HL-60 (cell line): Measurements from ENCODE around the gene OXNAD1.

Source experiments
- DNase-seq, 2 experiments: peaks; one replicate each; pipeline ENCODE4 v3.0.0-alpha.2; 2010 to 2020; ENCODE audit warnings: low read depth in 1 of 2, low spot score in 1 of 2
- H3K27ac ChIP-seq: fragments of 250-450 bp; sonication (Bioruptor Pico); replicated peaks from 2 replicates; pipeline ENCODE4 v1.5.1; 2020; ENCODE audit warnings: mild to moderate bottlenecking, moderate library complexity
- H3K27me3 ChIP-seq: fragments of 250-450 bp; sonication (Bioruptor Pico); 2 replicates; pipeline ENCODE4 v1.5.1; 2021; ENCODE audit warnings: mild to moderate bottlenecking, moderate library complexity; ENCODE audit not compliant: insufficient read depth, poor library complexity, severe bottlenecking
- H3K4me3 ChIP-seq: replicated peaks from 2 replicates; pipeline ENCODE4 v1.5.1; 2011; ENCODE audit warnings: mild to moderate bottlenecking, control low read depth, low read length; ENCODE audit not compliant: insufficient read depth
- CTCF ChIP-seq: IDR thresholded peaks from one replicate; pipeline ENCODE4 v1.5.1; 2011; ENCODE audit warnings: low read length, control low read depth, inconsistent platforms; ENCODE audit not compliant: insufficient read depth
- GABPA ChIP-seq: IDR thresholded peaks from 2 replicates; pipeline ENCODE4 v1.6.1; 2012; ENCODE audit warnings: low read depth
- POLR2AphosphoS5 ChIP-seq: IDR thresholded peaks from 2 replicates; pipeline ENCODE4 v1.6.1; 2012; ENCODE audit warnings: low read depth
- REST ChIP-seq: IDR thresholded peaks from 2 replicates; pipeline ENCODE4 v1.6.1; 2012; ENCODE audit warnings: low read depth; ENCODE audit not compliant: insufficient replicate concordance
- SPI1 ChIP-seq: IDR thresholded peaks from 2 replicates; pipeline ENCODE4 v1.6.1; 2012; ENCODE audit warnings: low read depth, mild to moderate bottlenecking, borderline replicate concordance

Gene OXNAD1

GRCh38 chr3:16252243-16252978 is 12.6 kb upstream of the OXNAD1 start:
- TF ChIP-seq REST (no peak), SPI1 (no peak), GABPA (no peak), CTCF (no peak), POLR2AphosphoS5 (no peak)
- H3K27ac ChIP-seq = peak overlapping the region; percentile 78

GRCh38 chr3:16252988-16253387 is 12.0 kb upstream of the OXNAD1 start:
- Histone ChIP-seq H3K4me3 (no peak overlapping the region), H3K27ac (peak overlapping the region; percentile 78), H3K27me3 (no peaks in the 10 kb centered on the region)
- DNase-seq = no peak
- TF ChIP-seq POLR2AphosphoS5 = no peak
- TF ChIP-seq REST = no peak
- TF ChIP-seq SPI1 = no peak
- TF ChIP-seq GABPA = no peak
- TF ChIP-seq CTCF = no peak

More at GRCh38 chr3:16252243-16252978, 12.6 kb upstream of the OXNAD1 start:
- DNase-seq = no peak
- Histone ChIP-seq H3K27me3 (no peaks in the 10 kb centered on the region), H3K4me3 (no peak overlapping the region)

GRCh38 chr3:16253601-16254000 is 11.4 kb upstream of the OXNAD1 start:
- Histone ChIP-seq H3K27me3 (no peaks in the 10 kb centered on the region), H3K27ac (peak overlapping the region; percentile 78), H3K4me3 (no peak overlapping the region)
- TF ChIP-seq REST (peak; percentile 42), POLR2AphosphoS5 (peak; percentile 88), GABPA (peak; percentile 51; the same call in 1 of the 2 replicates), CTCF (no peak), SPI1 (peak; percentile 4; the same call in 1 of the 2 replicates)
- peak; percentile 96 to 99 for DNase-seq
